ENCODE data around the gene MAPK12.

DNA sequence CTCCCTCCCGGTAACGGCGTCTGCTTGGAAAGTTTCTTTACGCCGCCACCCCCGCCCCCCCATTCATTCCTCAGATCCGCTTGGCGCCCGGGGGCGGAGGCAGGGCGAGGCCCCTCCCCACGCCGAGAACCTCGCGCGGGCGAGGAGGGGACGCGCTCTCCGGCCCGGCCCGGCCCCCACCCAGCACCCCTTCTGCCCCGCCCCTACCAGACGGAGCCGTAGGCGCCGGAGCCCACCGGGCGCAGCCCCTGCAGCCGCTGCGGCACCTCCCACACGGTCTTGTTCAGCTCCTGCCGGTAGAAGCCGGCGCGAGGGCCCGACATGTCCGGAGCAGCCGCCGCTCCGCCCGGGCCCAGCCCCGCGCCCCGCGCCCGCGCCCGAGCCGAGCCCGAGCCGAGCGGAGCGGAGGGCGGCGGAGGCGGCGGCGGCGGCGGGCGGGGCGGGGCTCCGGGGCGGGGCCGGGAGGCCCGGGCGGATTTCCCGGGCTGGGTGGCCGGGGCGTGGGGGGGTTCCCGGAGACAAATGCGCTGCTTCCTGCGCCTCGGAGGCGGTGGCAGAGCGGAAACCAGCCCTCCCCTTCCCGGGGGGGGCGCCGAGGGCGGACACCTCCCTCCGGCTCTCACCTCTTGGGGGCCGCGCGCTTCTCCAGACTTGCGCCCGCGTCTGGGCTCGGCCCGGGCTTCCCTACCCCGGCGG is 8.6 kb upstream of the MAPK12 start, which contains the start of gene MAPK11:
- TF ChIP-seq CTCF (IDR thresholded peaks at IDR 0.05; ENCODE audit: poor library complexity, severe bottlenecking) (no peak), EP300 (conservative IDR thresholded peaks at IDR 0.05; ENCODE audit: poor library complexity, severe bottlenecking) (no peak)
